ENCODE results near the gene LRGUK.

DNA sequence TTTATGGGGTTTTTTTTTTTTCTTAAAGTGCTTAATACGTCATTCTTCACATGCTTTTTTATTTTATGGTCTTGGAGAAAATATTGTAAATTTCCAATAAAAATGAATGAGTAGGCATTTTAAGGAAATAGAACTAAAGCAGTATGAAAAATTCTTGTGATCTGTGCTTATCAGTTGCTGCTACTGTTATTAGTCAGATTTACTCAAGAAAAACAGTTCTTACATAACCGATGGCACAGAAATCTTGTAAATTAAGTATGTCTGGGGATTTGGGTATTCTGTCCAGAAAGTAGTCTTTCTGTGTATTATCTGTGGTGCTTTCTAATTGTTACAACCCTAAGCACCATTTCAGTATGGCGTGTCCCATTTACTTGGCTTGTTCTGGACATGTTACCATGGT is 64.7 kb downstream of the LRGUK start:
- TF ChIP-seq, protein P1, sequence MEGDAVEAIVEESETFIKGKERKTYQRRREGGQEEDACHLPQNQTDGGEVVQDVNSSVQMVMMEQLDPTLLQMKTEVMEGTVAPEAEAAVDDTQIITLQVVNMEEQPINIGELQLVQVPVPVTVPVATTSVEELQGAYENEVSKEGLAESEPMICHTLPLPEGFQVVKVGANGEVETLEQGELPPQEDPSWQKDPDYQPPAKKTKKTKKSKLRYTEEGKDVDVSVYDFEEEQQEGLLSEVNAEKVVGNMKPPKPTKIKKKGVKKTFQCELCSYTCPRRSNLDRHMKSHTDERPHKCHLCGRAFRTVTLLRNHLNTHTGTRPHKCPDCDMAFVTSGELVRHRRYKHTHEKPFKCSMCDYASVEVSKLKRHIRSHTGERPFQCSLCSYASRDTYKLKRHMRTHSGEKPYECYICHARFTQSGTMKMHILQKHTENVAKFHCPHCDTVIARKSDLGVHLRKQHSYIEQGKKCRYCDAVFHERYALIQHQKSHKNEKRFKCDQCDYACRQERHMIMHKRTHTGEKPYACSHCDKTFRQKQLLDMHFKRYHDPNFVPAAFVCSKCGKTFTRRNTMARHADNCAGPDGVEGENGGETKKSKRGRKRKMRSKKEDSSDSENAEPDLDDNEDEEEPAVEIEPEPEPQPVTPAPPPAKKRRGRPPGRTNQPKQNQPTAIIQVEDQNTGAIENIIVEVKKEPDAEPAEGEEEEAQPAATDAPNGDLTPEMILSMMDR (conservative IDR thresholded peaks at IDR 0.05; ENCODE audit: low read depth, low read length), result no peak
- no peak for TF ChIP-seq EZH2 (IDR thresholded peaks at IDR 0.05; ENCODE audit: low read length, unreplicated experiment)
- no peak for TF ChIP-seq EZH2phosphoT487 (IDR thresholded peaks at IDR 0.05; ENCODE audit: borderline replicate concordance, low read length)
